ENCODE measurements around the gene ADGRV1. TPM values are rescaled to one million over a fixed set of nuclear protein-coding genes. Genes with fewer than 3 reads are reported as not detected.

Gene ADGRV1
- total RNA-seq, 1 experiment from 2014 or later: 64.8 TPM

DNA sequence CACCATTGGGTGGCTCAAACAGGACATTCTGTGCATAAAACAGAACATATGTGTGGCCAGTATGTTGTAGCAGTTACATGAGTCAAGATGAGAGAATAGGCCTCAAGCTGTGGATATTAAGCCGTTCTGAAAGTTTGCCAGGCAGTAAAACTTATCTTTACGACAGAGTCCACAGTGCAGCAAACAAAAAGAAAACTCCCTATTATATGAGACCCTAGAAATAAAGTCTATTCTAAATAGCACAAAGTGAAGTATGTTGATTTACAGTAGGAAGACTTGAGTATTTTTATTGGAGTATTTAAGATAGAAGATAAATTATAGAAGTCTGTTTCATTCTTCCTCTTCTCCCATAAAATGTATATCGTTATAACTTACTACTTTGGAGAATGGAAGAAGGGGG lies 271.5 kb downstream of the ADGRV1 start:
- Histone ChIP-seq H4K91ac (ENCODE audit: insufficient read length, low read depth, low read length) (no peak overlapping the region), H3K18ac (ENCODE audit: insufficient read length, low read depth, low read length) (no peak overlapping the region), H2BK15ac (ENCODE audit: low read depth, low read length) (no peak overlapping the region), H4K5ac (ENCODE audit: insufficient read length, low read depth, low read length) (no peak overlapping the region), H3K14ac (ENCODE audit: insufficient read depth, low read length) (no peak overlapping the region), H3K4me1 (ENCODE audit: insufficient read depth, low read length) (no peaks in the 10 kb centered on the region), H3K79me2 (ENCODE audit: insufficient read depth, low read length) (no peaks in the 10 kb centered on the region), H3K4ac (ENCODE audit: low read depth, low read length) (no peak overlapping the region), H3K9ac (ENCODE audit: extremely low read depth, insufficient read length, low read length) (no peak overlapping the region), H3K23ac (ENCODE audit: insufficient read length, low read depth, low read length) (no peak overlapping the region), H3K27ac (ENCODE audit: insufficient read length, low read depth, low read length) (no peak overlapping the region), H3K9me3 (ENCODE audit: control insufficient read depth, low read depth, low read length) (no peaks in the 10 kb centered on the region), H2BK20ac (ENCODE audit: low read depth, low read length, poor library complexity, severe bottlenecking) (no peak overlapping the region), H3K4me2 (ENCODE audit: insufficient read depth, insufficient read length, low read length) (no peak overlapping the region), H3T11ph (ENCODE audit: low read length) (no peak overlapping the region), H4K20me1 (ENCODE audit: control insufficient read depth, insufficient read depth, insufficient read length) (no peaks in the 10 kb centered on the region), H2AK5ac (ENCODE audit: insufficient read length, low read length) (no peak overlapping the region), H2AFZ (ENCODE audit: low read length) (no peak overlapping the region), H3K27me3 (ENCODE audit: insufficient read depth, low read length) (no peaks in the 10 kb centered on the region), H4K8ac (replicated peaks; ENCODE audit: insufficient read length, low read depth, low read length) (no peak overlapping the region), H2BK5ac (ENCODE audit: insufficient read length, low read length) (no peak overlapping the region), H3K56ac (ENCODE audit: insufficient read length, low read depth, low read length) (no peak overlapping the region), H3K79me1 (ENCODE audit: insufficient read depth, low read depth, low read length, poor library complexity, severe bottlenecking) (no peaks in the 10 kb centered on the region), H2BK12ac (ENCODE audit: insufficient read length, low read depth, low read length) (no peak overlapping the region), H3K23me2 (ENCODE audit: insufficient read length, low read depth, low read length, poor library complexity, severe bottlenecking) (no peaks in the 10 kb centered on the region), H2BK120ac (ENCODE audit: low read depth, low read length, poor library complexity, severe bottlenecking) (no peak overlapping the region)
- Mint-ChIP-seq H3K9me3 (no peaks in the 10 kb centered on the region), H3K36me3 (ENCODE audit: insufficient read depth in 1 of 3, low read depth in 3 of 3) (peaks cover 20 to 44% (median 28%) of the 10 kb centered on the region in 3 experiments; a peak in 6 of 7 replicates), H3K27ac (no peak overlapping the region; a peak in 1 of 7 replicates), H3K27me3 (ENCODE audit: low read depth) (no peaks in the 10 kb centered on the region), H3K4me1 (no peaks in the 10 kb centered on the region), H3K4me3 (no peak overlapping the region)
- no peak for DNase-seq
- TF ChIP-seq, protein P1, sequence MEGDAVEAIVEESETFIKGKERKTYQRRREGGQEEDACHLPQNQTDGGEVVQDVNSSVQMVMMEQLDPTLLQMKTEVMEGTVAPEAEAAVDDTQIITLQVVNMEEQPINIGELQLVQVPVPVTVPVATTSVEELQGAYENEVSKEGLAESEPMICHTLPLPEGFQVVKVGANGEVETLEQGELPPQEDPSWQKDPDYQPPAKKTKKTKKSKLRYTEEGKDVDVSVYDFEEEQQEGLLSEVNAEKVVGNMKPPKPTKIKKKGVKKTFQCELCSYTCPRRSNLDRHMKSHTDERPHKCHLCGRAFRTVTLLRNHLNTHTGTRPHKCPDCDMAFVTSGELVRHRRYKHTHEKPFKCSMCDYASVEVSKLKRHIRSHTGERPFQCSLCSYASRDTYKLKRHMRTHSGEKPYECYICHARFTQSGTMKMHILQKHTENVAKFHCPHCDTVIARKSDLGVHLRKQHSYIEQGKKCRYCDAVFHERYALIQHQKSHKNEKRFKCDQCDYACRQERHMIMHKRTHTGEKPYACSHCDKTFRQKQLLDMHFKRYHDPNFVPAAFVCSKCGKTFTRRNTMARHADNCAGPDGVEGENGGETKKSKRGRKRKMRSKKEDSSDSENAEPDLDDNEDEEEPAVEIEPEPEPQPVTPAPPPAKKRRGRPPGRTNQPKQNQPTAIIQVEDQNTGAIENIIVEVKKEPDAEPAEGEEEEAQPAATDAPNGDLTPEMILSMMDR (conservative IDR thresholded peaks at IDR 0.05): no peak
- WGBS (ENCODE audit: extremely low coverage, insufficient read length, low lambda C conversion rate): no CpG with 5 or more reads among the region's 3 CpGs

All from H9 (cell line).